Stimulated activated CD8-positive, alpha-beta memory T cell treated with anti-CD3 and anti-CD28 coated beads, Interleukin-7, amount 100 ng/mL, for 48 hours (primary cell): Measurements from ENCODE around the gene WASF2.
A peak's percentile ranks its signal among the peaks of the same experiment; 100 is the strongest.
"Not testable (repeated sequence)": the region's sequence is repeated elsewhere in the genome, so short reads cannot be mapped to it uniquely, and the experiment has no call there.

Experiments used
- DNase-seq, 2 donors: peaks; one replicate each; pipeline ENCODE4 v3.0.0-alpha.2; 2020; ENCODE audit warnings: low read depth in 1 of 2; ENCODE audit errors: extremely low read depth in 1 of 2

Gene WASF2, protein sequence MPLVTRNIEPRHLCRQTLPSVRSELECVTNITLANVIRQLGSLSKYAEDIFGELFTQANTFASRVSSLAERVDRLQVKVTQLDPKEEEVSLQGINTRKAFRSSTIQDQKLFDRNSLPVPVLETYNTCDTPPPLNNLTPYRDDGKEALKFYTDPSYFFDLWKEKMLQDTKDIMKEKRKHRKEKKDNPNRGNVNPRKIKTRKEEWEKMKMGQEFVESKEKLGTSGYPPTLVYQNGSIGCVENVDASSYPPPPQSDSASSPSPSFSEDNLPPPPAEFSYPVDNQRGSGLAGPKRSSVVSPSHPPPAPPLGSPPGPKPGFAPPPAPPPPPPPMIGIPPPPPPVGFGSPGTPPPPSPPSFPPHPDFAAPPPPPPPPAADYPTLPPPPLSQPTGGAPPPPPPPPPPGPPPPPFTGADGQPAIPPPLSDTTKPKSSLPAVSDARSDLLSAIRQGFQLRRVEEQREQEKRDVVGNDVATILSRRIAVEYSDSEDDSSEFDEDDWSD

DNA sequence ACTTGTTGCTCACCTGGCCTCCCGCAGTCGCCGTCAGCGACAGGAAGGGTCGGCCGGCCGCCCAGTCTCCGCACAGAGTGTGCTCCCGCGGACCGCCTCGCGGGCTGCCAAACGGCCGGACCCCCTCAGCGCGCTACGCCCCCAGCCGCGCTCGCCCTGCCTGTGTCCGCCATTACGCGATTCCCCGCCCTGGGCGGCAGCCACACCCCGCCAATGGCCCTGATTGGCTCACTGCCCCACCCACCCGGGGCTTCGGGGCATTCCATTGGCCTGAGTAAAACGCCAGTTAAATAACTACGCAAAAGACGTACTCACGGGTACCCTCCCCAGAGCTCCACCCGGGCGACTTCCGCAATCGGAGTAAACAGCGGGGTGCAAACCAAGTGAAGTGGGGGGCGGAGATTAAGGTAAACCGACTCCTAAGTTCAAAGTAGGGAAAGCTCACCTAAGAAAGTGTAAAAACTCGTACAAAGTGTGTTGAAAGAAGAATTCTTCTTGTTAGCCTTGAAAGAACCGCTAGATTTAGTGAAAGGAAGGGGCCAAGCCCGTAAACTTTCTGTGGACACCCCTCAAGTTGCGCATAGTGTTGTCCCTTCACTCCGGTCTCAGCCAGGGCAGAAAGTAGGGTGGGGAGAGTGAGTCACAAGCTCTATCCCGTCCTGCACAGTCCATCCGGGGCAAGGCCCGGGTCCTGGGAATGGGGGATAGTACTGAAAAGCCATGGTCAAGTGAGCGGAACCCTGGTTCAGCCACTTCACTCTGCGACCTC, at the start of gene WASF2:
TSS of gene WASF2 (minus strand) at position 195 of the 769 bp plus-strand sequence. CDS start 61,277 bp downstream, outside the sequence.
- DNase-seq: peak; percentile 95 to 97

DNA sequence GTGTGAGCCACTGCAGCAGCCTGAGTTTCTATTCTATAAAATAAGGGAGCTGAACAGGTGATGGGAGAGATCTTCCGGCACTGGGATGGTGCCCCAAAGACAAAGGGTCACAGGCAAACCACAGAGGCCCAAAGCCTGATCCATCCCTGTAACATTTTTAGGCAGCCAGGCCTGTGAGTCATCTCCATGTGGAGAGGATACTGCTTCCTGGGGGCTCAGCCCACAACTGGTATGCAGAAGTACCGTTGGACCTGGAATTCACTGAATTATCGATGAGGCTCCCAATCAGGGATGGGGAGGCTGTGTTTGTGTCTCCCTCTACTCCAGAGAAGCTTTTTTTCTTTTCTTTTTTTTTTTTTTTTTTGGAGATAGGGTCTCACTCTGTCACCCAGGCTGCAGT, 48.8 kb upstream of the WASF2 start:
- DNase-seq: no peak

DNA sequence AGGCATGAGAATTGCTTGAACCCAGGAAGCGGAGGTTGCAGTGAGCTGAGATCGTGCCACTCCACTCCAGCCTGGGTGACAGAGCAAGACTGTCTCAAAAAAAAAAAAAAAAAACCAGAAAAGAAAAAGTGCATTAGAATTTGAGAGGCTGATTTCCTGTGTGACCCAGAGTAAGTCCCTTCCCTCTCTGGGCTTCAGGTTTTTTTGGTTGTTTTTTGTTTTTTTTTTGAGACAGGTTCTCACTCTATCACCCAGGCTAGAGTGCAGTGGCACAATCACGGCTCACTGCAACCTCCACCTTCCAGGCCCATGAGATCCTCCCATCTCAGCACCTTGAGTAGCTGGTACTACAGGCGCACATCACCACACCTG, 48.3 kb upstream of the WASF2 start:
- not testable (repeated sequence) for DNase-seq

DNA sequence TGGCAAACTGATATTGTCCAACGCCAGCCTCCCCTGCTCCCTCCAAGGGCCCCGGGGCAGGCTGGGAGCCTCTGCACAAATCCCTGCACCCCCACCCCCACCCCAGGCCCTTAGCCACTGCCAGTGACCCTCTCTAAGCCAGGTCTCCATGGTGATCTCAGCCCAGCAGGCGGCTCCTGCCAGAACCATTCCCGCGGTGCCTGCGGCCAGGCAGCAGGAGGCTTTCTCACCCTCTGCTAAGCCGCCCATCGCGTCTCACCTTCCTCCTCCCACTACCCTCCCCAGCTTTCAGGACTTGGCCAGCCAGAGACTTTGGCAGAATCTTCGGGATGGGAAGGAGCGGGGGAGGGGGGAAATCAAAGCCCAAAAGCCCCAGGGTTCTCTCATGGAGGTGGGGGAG, 46.8 kb upstream of the WASF2 start:
- DNase-seq: no peak

DNA sequence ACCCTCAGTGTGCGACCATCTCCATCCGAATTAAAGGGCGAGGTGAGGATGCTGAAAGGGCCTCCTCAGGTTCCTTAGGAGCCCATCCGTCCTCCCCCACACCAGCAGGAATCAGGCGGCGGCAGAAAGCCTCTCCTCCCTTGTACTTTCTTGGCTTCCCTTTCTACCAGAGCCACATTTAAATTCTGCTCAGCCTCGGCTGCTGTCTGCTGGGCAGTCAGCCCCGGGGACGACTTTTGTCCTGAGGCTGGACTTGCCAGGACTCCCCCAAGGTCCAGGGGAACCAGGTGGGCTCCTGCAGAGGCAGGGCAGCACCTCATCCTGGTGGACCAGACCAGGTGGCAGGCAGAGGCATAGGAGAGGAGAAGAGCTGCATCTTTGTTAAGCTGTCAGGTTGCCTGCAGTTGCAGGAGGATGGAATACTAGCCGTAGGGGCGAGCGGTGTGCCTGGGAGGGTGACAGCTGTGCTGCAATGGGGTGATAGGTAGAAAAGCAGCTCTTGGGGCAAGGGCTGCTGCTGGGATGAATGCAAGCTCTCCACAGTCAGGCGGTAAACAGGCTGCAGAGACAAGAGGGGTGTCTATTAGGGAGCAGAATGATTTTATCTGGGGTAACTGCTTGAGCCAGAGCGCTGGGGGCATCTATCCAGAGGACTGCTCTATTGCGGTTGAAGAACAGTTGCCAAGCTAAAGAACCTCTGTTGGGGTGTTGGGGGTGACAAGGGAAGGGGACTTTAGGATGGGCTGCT, 46.2 kb upstream of the WASF2 start:
- DNase-seq: no peak

DNA sequence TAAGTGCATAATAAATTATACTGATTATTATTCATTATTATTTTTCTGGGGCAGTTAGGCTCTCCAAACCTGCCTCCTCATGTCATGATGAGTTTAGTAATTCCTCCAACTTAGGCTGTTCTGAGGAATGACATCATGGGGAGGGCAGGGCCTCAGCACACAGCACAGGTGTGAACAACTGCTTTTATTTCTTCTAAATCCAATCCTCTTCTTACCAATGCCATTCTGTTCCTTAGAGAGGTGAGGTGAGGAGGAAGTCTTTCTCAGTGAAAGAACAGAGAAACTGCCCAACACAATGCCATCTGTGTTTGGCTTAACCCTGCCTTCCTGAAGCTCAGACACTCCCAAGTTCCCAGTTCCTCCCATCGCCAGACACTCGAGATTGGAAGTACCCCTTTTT, 45.4 kb upstream of the WASF2 start:
- DNase-seq: no peak

DNA sequence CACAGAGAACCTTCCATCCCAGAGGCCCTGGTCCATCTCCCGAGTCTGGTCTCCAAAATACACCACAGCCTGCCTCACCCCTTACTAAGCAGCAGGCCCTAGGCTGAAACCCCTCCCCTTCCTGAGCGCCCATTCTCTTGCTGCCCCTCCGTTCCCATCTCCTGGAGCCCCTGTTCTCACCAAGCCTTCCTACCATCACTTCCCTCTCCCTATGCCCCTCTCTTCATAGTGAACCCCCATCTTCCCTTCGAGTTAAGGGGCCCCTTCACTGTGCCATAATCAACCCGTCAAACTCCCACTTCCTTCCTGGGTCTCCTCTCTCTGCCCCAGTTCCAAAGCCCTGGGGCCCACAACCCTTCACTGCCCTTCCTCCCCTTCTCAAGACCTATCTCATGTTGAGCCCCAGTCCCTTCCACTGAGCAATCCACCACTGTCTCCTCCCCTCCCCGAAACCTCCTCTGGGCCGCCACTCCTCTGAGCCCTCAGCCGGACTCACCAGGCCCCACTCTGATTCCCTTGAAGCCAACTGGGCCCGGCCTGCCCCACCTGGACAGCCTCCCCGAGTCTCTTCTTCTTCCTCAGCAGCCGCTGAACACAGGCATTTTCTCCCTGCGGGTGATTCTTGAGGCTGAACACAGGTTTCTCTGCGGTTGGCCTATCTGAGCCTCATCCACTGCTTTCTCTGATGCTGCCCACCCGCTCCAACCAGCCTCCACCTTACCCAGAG, 42.2 kb upstream of the WASF2 start:
- DNase-seq: no peak

DNA sequence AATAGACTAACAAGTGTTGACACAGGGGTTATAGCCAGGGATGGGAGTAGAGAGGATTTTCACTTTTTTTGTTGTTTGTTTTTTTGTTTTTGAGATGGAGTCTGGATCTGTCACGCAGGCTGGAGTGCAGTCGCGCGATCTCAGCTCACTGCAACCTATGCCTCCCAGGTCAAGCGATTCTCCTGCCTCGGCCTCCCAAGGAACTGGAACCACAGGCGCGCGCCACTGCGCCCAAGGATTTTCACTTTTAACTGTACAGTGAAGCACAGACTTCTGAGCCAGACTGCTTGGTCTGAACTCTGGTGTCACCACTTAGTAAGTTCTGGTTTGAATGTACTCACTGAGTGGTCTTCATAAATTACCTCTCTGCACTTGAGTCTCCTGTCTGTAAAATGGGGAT, 40.2 kb upstream of the WASF2 start:
- DNase-seq: no peak

DNA sequence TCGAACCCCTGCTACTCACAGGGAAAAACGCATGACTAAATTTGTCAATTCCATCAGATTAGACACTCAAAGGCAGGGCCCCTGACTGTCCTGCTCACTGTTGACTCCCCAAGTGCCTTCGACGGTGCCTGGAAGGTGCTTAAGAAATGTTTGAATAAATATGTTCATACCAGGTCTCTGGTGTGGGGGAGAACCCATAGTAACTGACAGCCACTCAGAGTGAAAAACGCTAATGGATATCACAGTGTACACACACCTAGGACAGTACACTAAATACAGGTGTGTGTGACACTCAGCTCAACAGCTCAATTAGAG, 39.7 kb upstream of the WASF2 start:
- DNase-seq: no peak

DNA sequence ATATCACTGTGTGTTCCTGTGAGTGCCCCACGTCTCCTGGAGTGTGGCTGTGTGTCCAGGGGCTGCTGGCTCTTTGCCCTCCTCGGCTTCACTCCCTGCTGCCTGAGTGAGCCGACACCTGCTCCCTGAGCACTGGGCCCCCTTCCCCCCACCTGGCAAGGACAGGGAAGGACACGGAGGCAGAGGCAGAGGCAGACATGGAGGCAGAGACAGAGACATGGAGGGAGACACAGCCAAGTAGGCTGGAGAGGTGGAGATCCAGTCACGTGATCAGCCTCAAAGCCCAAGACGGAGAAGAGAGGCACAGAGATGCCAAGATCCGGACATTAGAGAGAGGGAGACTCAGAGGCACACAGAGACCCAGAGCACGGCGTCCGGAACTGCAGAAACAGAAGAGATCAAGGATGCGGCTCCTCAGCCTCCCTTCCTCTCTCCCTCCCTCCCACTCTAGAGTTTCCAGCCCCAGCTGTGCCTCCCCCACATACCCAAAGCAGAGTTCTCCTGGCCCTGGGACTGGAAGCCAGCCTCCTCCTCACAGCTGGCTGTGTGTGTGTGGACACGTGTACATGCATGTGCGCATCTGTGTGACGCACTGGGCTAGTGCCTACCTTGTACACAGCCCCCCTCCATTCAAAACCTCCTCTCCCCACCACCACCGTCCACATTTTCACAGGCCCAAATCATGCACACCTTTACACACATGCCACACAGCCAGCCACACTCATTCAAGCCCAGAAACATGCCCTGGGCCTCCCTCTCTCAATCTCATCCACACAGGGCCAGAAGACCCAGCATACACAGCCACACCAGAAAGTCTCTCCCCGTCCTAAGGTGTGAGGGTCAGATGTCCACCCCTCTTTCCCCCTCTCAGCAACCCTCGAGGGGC, 39.1 kb upstream of the WASF2 start:
- no peak for DNase-seq

DNA sequence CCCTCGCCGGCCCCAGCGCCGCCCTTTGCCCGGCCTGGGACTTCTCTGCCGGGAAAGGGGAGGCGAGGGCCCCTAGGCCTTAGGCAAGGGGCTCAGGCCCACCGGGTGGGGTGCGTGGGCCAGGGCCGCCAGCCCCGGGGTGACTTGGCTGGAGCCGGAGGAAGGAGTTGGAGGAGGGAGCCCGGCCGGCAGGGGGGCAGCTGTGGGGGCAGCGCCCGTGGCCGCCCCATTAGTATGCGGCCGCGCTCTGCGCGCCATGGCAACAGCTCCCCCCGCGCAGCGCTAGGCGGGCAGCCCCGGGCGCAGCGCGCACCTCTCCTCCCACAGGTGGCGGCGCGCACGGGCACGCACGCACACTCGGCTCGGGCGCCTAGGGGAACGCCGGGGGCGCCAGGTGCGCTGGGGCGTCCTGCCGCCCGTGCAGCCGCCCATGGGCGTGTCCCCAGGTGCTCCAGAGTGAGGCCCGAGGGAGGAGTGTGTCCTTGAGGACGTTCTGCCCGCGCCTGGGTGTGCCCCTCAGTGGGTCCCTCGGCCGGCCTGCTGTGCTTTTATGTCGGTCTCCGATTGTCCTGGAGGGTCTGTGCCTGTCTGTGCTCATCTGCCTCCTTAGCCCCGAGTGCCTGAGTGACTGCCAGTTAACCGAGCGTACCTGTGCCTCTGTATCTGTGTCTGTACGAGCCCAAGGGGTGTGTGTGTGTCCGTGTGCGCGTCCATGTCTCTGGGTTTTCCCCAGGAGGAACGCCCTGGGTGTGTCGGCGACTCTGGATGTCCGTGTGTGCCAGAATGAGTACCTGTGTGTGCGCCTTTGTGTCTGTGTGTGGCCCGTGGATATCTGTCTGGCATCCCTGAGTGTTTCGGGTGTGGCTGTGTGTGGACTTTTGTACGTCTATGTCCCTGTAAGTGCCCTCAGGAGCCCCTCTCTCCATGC, 38.2 kb upstream of the WASF2 start:
- no peak for DNase-seq

DNA sequence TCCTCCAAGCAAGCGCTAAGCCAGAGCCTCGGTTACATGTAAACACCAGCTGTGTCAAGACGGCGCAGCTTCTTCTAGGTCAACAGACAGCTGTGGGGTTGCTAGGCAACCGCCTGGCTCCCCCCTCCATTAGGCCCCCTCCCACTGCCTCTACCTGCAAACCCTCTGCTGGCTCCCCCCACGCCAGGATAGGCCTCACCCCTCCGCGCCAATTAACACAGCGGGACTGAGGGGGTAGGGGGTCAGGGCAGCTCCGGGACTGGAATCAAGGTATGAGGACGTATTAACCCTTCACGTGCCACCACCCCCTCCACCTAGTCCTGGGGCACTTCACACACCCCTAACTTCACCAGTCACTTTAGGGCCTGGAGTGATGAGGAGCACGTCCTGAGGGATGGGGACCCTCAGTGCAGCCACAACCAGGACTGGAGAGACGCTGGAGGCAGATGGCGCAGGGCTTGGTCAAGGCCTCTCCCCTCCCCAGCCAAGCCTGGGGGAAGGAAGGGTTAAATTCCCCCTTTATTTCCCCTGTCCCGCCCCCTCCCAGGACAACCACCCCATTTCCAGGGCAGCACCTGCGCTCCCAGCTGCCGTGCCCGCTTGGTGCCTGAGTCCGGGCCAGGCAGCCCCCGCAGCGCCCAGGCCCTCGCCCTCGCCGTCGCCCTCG, 37.4 kb upstream of the WASF2 start:
- DNase-seq: no peak

DNA sequence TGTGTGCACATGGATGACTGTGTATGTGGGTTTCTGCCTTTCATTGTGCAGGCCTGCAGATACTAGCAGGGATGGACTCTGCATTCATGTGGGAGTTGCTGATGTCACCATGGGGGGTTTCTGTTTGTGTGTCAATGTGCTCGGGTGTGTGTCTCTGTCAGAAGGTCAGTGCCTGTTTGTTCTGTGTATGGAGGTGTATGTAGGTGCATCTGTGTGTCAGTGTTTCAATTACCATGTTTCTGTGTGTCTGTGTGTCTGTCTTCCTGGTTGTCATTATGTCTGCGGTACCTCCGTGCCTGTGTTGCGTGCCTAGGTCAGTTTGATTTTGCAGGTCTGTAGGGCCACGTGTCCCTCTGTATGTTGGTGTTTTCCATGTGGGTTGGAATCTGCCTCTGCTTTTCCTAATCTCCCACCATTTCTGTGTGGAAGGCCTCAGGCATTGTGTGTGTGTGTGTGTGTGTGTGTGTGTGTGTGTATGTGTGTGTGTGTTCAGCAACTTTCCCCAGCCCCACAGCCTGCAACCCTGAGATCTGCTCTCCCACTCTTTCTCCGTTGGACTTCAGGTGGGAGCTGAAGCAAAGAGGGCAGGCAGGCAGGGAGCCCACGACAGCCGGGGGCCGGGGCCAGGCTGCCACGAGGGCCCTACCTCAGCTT, 36.7 kb upstream of the WASF2 start:
- DNase-seq: peak in 1 of 2 donors; percentile 54

DNA sequence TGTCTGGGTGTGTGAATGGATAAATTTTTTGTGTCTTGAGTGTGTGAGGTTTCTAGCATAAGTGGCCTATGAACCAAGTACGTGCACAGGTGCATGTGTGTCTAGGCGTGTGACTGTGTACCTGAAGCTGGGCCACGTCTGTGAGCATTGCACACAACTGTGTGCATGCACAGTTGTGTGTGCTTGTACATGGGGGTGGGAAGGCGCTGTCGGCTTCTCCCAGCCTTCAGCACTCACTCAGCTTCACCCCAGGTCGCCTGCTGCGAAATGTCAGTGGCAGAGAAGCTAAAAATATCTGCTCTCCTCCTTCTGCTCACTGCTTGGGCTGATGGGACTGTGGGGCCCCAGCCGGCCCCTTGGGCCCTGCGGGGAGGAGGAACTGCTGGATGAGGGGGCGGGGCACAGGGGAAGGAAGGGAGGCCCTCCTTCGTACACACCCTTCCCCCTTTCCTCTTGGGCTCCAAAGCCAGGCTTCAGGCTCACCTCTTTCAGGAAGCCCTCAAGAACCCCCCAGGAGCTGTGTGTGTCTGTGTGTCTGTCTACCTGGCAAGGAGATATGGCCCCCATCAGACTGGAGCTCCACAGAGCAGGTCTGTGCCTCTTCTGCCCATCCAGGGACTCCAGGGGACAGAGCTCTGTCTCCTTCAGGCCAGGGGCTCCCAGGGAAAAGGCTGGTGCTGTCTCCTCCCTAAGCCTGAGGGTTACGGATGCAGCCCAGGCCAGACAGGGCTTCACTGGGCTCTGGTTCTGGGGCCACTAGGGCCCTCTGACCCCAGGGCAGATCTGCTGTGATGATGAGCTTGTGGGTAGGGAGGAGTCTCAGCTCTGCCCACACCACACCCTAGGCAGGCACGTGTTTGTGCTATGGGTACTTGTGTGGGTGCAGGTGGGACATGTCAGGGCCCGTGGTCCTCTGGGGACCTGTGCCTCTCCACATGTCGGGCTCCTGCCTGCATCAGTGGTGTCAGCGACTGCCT, 35.6 kb upstream of the WASF2 start:
- peak in 1 of 2 donors; percentile 64 for DNase-seq

DNA sequence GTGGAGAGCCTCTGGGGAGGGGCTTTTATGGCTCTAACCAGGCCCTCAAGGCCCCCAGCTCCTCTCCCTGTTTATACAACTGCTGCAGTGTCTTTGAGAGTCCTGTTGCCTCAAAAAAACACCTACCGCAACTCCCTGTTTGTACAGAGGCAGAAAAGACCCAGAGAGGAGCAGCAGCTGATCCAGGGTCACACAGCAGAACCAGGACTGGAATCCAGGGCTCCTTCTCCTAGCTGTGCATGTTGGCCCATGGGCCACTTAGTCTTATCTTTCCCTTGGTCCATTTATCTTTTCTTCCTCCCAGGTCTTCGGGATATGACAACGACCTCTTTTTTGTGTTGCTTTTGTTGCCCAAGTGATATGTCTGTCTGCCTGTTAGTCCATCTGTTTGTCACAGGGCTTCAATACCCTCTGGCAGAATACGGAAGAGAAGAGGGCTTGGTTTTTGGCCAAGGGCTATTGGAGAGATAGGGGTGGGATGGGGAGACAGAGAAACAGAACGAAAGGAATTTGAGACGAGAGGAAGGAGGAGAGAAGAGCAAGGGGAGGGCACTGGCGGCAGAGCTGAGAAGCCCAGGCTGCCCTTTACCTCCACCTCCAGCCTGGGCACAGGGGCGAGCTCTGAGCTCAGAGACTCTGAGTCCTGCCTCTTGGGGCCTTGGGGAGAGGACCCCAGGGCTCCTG, 33.5 kb upstream of the WASF2 start:
- no peak for DNase-seq
